MV-4-11 (cell line): Measurements from ENCODE around the gene GAS7.

ENCODE experiments used
- DNase-seq: peaks from one replicate; lab custom pipeline; 2025; lab: John Stamatoyannopoulos, UW

GAS7 gene

DNA sequence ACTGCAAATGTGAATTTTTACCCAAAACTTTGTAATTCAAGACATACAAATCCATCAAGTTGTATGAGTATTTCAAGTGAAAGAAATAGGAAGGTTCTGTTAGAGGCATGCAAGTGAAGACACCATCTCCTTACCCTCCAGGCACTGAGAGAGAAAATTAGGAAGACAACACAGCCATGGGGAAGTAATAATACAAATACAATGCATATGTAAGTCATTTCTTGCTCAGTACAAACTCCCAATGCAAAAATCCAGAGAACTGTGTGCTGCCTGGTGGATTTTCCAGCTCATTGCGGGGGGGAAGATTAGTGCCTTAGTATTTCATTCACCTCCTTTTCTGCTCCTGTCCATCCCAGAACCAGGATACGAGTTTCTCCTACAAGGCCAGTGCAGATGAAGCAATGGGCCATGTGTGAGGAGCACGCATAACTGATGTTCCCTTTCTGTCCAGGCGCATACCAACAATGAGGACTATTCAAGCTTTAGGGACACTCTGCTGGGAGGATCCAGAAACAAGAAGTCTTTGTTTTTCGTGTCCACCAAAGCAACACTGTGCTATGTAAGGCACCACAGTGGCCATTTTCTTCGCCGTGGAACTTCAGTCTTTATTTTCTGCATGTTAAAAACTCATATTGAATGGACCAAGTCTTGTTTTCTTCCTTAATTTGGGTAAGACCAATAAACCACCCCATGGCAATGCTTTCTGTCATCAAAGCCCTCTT, 149.6 kb downstream of the GAS7 start:
- DNase-seq, result no peak

DNA sequence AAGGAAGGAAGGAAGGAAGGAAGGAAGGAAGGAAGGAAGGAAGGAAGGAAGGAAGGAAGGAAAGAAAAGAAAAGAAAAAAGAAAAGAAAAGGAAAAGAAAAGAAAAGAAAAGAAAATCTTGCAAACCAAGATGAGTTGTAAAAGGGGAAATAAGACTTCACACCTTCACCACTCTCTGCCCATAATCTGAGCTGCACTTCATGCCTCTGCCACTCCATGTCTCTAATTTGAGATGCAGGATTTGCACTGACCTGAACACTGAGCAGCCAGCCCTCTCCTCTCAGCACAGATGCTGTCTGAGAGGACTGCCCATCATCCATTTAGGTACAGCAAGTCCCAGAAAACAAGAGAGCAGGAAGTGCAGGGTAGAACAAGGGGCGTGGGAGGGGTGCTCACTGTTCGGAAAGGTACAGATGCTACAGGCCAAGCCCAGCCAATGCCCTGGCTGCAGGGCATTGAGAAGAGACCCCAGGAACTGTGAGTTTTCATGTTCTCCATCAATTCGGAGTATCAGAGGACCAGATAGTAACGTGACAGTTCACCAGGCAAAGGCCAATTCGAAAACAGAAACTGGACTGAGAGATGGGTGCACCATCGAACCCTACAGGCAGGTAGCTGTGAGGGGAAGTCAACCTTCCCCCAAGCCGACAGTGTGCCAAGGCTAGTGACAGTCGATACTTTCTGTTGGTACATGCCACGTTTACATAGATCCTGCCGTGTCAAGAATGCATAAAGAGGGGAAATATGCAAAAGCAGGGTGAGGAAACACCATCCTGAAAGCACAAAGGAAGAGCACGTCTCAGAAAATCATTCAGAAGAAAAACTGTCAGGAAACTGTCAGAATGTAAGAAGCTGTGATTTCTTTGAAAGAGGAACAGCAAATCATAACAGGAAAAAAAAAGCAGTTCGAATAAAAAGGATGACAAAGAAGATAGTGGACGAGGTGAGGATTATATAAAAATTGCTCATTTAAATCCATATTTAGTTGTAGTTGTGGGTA, 151.3 kb downstream of the GAS7 start:
- DNase-seq, result no peak

DNA sequence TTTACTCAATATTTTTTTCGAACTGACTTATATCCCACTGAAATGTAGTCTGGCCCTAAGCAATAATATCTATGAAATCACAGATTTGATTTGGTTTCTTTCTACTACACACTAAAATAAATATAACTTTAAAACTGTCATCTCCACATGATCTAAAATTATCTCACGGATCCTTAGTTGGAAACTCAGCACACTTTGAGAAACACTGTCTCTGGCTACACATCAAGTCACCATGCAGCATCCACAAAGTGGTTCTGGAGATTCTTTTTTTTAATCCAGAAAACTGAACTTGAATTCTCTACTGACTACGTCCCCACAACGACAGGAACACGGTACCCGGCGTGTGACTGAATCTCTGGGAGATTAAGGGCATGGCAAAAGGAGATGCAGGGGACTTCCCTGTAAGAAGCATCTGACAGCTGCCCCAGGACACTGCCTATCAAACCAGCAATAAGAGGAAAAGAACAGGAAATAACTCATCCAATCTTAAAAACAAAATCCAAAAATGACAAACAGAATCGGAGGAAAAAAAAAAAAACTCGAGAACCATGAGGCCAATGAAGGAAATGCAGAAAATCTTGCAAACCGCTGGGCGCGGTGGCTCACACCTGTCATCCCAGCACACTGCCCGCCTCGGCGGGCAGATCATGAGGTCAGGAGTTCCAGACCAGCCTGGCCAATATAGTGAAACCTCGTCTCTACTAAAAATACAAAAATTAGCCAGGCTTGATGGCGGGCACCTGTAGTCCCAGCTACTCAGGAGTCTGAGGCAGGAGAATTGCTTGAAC, 152.3 kb downstream of the GAS7 start:
- DNase-seq, result no peak

DNA sequence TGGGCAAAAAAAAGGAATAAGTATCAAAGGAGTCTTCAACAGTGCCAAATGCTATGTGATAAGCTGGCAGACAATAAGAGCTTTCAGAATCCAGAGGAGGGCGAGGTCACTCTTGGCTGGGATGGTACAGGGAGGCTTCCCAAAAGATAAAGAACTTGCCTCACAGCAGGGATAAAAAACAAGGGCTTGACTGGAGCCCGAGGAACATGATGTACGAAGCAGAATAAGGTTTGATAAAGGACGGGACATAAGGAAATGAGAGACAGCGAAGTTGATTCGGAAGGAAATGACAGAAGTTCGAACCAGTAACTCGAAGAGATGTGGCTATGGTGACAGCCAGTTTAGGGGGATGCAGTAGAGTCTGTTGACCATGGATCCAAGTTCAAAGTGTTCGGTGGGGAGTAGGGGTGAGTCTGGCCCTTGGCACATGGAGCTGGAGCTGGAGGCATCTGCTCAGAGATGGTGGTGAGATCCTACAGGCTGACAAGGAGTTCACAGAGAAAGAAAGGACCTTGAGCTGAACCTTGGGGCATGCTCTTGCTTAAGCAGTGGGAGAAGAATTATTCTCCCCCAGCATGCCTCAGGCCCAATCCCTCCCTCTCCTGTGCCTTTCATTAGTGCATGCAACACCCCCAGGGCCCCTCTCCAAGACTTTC, 155.7 kb downstream of the GAS7 start:
- no peak for DNase-seq

DNA sequence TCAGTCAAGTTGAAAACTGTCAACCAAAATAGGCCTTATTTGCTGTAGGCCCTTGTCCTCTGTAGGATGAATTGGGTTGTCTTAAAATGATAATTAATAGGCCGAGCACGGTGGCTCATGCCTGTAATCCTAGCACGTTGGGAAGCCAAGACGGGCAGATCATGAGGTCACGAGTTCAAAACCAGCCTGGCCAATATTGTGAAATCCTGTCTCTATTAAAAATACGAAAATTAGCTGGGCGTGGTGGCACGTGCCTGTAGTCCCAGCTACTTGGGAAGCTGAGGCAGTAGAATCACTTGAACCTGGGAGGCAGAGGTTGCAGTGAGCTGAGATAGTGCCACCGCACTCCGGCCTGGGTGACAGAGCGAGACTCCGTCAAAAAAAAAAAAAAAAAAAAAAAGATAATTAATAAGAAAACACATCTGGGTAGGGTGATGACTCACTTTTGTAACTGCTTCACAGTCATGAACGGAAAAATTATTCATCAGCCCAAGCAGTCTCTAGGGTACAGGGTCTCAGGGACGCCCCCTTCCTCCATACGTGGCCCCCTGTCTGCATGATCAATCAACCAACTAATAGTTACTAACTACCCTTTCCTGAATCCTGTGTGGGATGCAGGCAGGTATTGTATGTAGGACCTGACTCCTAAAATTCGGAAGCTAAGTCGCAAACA, 156.4 kb downstream of the GAS7 start:
- no peak for DNase-seq

DNA sequence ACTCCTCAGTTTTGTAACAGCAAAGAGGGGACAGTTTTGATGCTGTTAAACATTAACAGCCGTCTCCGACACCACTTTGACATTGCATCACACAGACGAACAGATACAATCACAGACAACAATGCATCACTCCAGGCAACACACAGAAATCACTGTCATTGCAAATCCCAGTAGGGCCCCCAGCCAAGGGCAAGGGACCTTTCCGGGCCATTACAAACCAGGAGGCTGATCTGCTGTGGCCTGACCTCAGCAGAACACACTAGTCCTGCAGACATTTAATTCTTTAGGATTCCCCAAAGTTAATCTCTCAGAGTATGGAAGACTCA, 157.2 kb downstream of the GAS7 start:
- DNase-seq, result no peak

DNA sequence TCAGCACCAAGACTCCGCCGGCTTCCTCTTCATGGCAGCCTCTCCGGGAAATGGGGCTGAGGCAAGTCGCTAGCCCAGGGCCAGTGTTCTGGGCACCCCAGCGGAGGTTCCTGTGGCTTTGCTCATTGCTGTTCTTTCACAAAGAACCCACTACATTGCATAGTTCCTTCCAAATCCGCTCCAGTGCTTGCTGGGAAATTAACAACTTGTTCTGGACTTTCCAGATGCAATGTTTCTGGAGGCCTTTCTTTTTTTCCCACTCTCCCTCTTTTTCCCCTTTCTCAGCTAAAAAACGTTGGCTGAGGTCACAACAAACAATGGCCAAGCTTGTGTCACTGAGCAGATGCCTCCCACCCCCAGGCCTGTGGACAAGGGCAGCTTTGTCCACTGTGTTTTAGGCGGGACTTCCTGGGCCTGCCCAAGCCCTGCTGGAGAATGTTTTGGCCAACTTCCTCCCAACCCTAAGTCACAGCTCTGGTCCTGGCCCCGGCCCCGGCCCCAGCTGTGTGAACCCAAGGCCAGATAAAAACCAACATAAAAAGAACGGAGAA, 161.8 kb downstream of the GAS7 start:
- DNase-seq, result peak; percentile 67

DNA sequence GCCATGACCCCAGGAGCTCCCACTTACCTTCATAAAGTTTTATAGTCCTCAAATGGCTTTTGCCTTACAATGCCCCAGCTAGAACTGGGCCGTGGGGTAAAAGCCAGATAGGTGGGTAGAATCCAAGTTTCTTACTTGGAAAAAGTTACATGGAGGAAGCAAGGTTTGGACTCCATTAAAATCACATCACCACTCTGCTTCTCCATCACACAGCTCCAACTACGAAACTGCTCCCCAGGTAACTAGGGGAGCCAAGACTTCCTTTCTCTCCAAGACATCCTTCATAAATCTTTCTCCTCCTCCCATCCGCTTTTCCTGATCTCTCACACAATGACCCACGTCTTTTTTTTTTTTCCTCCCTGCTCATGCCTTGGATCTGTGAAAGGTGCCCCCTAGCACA, 162.5 kb downstream of the GAS7 start:
- no peak for DNase-seq

DNA sequence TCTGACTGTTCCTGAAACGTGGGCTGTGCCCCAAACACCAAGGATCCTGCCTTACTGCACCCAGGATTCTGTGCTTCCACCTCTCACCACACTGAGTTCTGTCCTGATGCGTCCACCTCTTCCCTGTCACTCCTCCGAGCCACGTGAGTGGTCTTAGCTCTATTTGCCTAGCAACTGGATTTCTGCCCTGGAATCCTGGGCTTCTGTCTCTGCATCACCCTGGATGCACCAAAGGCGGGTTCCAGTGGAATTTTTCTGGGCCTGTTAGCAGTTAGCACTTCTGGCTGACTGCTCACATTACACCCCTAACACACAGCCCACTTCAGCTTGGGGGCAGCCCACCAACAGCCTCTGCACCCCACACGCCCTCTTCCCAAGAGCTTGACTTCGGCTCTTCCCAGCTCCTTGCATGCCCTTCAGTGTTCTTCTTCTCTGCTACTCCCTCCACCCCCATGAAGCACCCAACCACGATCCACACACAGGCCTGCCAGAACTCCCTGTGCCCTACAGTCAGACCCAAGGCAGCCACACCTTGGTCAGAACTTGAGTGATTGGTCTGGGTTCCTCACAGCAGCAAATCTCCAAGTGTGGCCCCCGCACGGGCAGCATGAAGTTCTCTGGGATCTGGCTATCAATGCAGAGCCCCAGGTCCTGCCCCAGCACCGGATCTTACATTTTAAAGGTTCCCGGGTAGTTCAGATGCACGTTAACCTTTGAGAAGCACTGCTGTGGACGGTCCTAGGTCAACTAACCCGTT, 163.5 kb downstream of the GAS7 start:
- no peak for DNase-seq

DNA sequence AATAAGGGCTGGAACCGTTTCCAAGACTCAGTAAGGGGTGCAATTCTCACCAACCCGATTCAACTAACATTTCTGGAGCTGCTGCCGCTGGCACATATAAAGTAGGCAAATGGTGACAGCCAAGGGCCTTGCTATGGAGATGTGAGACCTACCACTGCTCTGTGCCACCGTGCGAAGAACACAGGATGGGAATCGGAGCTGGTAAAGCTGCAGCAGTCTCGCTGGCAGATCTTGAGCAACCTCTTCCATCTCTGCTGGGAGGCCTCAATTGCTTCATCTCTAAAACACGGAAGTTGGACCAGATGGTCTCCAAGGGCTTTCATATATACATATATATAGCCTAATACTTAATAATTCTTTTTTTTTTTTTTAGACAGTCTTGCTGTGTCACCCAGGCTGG, 164.4 kb downstream of the GAS7 start:
- peak; percentile 97 for DNase-seq

DNA sequence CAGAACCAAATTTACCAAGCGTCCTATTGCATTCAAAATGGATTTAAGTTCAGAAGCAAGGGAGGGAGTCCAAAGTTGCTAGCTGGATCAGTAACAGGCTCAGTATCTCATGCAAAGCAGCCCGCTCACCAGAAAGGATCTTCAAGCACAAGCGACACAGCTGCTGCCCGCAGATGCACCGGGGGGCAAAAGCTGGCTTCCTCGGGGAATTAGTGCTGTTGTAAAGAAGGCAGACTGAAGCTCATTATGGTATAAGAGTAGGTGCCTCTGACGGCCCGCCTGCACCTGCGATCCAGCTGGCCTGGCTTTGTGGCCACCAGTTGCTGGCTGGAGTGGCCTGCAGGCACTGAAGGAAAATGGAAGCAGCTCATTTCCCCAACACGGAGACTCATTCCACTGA, 165.0 kb downstream of the GAS7 start:
- DNase-seq, result no peak

DNA sequence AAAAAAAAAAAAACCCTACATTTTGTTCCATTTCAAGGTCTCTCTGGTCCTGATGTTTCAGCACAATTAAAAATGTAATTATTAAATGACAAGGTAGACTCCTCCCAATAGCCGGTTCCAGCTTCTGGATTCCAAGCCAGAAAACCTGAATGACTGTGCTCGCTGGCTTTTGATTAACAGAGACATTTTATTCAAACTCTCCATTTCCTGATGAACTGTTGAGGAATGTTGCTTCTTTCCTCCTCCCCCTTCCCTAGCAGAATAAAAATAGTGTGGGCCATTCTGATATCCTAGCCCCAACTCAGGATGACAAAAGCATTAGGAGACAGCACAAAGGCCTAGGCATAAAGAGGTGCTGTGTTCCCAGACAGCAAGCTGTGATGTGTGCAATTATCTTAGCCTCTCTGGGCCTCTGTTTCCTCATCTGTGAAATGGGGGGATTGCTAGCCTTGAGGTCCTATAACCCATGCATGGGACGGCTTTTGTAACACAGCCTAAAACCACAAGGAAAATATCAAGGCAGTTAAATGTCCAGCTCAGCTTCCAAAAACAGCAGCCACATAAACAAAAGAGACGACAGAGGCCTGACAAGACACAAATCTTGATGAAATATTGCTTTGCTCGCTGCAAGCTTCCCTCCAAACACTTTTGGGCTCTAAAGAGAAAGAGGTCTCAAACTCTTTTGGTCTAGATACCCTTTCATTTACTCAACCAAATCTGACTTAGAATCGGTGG, 166.1 kb downstream of the GAS7 start:
- no peak for DNase-seq

DNA sequence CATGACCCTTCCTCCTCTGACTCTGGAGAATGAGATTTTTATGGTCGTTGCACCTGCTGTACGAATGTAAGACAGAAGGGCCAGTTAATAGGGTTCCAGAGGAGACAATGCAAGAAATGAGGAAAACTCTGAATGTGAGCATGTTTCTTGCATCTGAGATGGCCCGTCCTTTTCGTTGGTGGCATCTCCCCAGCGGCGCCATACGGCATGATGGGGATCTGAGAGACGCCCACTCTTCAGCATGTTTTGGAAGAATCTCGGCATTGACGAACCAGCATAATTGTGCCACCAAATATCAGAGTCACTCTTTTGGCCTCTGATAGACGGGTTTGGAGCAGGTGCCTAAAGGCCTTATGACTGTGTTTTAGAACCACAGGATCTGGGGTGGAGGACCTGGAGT, 166.8 kb downstream of the GAS7 start:
- DNase-seq, result no peak

DNA sequence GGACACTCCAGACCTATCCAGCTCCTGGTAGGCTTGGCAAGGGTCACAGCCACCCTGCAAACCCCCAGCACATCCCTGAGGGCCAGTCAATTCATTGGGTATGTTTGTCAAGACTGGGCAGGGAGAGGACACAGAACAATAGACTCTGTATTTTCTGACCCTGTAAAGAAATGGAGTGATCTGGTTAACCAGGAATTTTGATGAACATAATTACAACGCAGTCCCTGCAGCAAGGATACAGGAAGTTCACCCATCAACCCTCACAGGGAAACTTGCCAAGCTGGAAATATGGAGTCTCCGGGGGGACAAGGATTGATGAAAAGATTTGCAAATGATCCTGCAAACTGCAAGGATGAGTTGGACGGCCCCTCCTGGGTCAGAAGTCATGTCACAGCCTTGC, 167.3 kb downstream of the GAS7 start:
- DNase-seq, result no peak

DNA sequence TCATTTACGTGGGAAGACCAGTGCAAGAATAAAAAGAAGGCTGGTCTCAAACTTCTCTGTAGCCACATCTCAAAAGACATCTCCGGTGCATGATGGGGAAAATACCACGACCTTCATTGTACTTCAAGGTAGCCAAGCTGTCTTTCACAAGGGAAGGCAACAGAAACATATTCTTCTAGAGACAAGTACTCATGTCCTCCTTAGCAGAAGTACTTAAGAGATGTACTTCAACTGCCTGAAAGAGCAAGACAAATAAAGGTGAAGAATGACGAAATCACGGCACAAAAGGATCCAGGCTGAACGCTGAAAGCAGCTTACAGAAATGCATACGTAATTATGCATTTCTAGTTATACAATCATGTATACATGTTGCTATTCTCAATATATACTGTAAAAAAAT, 169.3 kb downstream of the GAS7 start:
- no peak for DNase-seq

DNA sequence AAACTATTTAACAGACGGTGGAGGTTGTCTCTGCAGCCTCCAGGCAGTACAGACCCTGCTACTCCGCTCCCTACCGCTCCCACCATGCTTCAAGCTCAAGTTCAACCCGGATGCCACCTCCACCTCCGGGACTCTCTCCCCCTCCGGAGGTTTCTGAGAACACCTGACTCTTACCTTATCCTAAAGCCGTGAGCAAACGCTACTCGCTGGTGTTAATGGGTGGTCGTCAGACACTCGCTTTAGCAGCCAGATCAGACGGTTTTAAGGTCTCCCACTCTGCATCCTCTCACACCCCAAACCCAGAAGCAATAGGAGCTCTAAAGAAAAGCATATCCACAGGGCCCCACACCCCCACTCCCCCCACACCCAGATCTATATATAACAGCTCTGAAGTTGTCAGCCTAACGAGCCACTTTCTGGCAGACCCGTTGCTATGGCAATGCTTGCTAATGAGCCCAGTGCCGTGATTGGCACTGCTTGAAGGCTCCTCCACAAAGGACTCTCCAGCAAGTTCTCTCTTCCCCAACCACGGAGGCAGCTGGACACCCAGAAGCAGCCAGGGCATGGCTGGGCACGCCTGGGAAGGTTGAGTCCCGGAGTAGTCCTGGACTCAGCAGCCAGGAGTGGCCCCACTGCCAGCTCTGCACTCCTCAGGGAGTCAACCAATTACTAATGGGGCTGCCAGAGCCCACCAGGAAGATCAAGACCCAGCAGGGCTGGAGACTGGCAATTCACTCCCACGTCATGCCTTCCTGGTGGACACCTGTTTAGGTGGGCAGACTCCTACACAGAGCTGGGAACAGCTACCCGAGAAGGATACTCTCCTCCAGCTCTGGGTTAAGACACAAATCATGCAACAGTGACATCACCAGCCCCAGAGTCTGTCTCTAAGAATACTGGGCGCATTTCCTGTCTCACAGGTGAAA, 172.2 kb downstream of the GAS7 start:
- peak; percentile 12 for DNase-seq

DNA sequence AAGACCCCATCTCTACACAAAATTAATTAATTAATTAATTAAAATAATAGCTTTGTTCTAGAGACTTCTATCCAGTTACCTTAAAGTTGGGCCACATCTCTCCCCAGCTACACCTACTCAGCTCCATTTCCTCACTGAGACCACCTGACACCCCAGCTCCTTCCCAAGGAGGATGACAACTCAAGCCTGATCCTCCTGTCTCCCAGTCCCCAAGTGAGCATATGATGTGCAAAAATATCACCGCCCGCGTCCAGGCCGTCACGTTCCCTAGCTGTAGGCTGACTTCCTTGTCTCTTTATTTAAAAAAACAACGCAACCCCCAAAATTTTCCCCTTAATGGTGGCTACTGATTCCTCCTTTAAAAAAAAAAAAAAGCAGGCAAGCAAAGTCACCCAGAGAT, 173.2 kb downstream of the GAS7 start:
- DNase-seq, result no peak

DNA sequence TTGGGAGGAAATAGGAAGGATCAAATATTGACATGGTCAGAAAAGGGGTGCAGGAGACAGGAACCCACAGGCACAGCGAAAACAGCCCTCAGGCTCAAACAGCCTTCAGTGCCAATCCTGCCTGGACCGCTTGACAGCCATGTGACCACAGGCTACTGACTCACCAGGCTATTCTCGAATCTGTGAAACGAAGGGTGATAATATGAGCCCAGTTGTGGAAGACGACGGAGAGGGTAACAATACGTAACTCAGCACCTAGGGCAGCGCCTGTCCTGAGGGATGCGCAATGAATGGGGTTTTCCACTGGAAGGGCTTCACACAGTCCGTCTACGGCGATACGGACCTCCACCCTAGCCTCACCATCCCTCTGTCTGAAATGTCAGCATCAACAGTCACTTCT, 176.0 kb downstream of the GAS7 start:
- peak; percentile 62 for DNase-seq
